KMS-11 (cell line): ENCODE results near the gene XCL2.

Source experiments
- H2AFZ ChIP-seq: fragments of 200-600 bp; sonication (generic); 2 replicates; pipeline ENCODE4 v1.6.1; 2016; ENCODE audit warnings: antibody characterized with exemption, mixed run types, low read depth
- H3K27ac ChIP-seq: fragments of 200-600 bp; sonication (generic); 2 replicates; pipeline ENCODE4 v1.6.1; 2016; ENCODE audit warnings: mild to moderate bottlenecking, mixed run types
- H3K27me3 ChIP-seq: fragments of 200-600 bp; sonication (generic); 2 replicates; pipeline ENCODE4 v1.6.1; 2017; ENCODE audit warnings: mild to moderate bottlenecking, low read depth, mixed run types, moderate library complexity; ENCODE audit not compliant: insufficient read depth
- H3K36me3 ChIP-seq: fragments of 200-600 bp; sonication (generic); 2 replicates; pipeline ENCODE4 v1.6.1; 2017; ENCODE audit warnings: mild to moderate bottlenecking, mixed run types; ENCODE audit not compliant: insufficient read depth
- H3K4me1 ChIP-seq: fragments of 200-600 bp; sonication (generic); 2 replicates; pipeline ENCODE4 v1.6.1; 2016; ENCODE audit warnings: mild to moderate bottlenecking, low read depth, mixed run types; ENCODE audit not compliant: poor library complexity, severe bottlenecking
- H3K4me2 ChIP-seq: fragments of 200-600 bp; sonication (generic); 2 replicates; pipeline ENCODE4 v1.7.0; 2016; ENCODE audit warnings: mild to moderate bottlenecking, mixed run types
- H3K4me3 ChIP-seq: fragments of 200-600 bp; sonication (generic); IDR thresholded peaks from 2 replicates; pipeline ENCODE4 v1.6.1; 2017; ENCODE audit warnings: low read depth, low read length, mixed read lengths; ENCODE audit not compliant: insufficient read depth
- H3K79me2 ChIP-seq: fragments of 200-600 bp; sonication (generic); 2 replicates; pipeline ENCODE4 v1.6.1; 2016; ENCODE audit warnings: low read depth, mixed run types; ENCODE audit not compliant: insufficient read depth
- H3K9ac ChIP-seq: fragments of 200-600 bp; sonication (generic); 2 replicates; pipeline ENCODE4 v1.6.1; 2016; ENCODE audit warnings: mild to moderate bottlenecking, mixed run types
- H4K20me1 ChIP-seq: fragments of 200-600 bp; sonication (generic); 2 replicates; pipeline ENCODE4 v1.6.1; 2016; ENCODE audit warnings: mild to moderate bottlenecking, mixed run types; ENCODE audit not compliant: insufficient read depth
- TF ChIP-seq, protein P1 (sequence below): fragments of 200-600 bp; sonication (generic); conservative IDR thresholded peaks from 2 replicates; pipeline ENCODE4 v1.6.1; 2017; ENCODE audit warnings: low read depth, mild to moderate bottlenecking, antibody characterized with exemption, low read length, moderate library complexity, mixed read lengths

XCL2 gene

DNA sequence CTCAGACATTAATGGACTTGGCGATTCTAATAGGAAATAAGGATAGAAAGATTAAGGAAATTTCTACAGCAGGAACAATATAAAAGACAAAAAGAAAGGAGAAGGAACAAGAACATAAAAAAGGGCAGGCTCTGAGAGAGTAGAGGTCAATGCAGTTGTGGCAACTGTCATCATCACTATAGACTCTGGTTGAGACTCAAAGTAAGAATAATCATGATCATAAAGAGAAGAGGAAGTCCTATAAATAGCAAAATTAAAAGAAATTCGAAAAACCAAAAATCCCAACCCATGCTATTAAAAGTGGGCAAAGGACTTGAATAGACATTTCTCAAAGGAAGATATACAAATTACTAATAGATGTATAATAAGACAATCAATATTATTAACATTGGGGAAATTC, 18.2 kb upstream of the XCL2 start:
- Histone ChIP-seq H3K79me2 (no peaks in the 10 kb centered on the region), H2AFZ (no peak overlapping the region), H4K20me1 (no peaks in the 10 kb centered on the region), H3K27ac (no peak overlapping the region), H3K36me3 (no peaks in the 10 kb centered on the region), H3K4me1 (no peaks in the 10 kb centered on the region), H3K4me2 (no peak overlapping the region), H3K27me3 (0 out of 2 replicates have a peak, but pooled peaks cover 2% of the 10 kb centered on the region), H3K9ac (no peak overlapping the region), H3K4me3 (no peak overlapping the region)
- TF ChIP-seq, protein P1, sequence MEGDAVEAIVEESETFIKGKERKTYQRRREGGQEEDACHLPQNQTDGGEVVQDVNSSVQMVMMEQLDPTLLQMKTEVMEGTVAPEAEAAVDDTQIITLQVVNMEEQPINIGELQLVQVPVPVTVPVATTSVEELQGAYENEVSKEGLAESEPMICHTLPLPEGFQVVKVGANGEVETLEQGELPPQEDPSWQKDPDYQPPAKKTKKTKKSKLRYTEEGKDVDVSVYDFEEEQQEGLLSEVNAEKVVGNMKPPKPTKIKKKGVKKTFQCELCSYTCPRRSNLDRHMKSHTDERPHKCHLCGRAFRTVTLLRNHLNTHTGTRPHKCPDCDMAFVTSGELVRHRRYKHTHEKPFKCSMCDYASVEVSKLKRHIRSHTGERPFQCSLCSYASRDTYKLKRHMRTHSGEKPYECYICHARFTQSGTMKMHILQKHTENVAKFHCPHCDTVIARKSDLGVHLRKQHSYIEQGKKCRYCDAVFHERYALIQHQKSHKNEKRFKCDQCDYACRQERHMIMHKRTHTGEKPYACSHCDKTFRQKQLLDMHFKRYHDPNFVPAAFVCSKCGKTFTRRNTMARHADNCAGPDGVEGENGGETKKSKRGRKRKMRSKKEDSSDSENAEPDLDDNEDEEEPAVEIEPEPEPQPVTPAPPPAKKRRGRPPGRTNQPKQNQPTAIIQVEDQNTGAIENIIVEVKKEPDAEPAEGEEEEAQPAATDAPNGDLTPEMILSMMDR: no peak

DNA sequence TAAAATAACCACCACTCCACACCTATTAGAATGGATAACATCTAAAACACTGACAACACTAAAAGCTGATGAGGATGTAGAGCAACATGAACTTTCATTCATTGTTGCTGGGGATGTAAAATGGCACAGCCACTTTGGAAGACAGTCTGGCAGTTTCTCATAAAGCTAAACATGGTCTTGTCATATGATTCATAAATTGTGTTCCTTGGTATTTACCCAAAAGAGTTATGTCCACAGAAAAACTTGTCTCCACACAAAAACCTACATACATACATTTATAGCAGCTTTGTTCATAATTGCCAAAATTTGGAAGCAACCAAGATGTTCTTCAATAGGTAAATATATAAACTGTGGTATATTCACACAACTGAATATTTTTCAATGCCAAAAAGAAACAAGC, 16.6 kb upstream of the XCL2 start:
- H3K79me2 ChIP-seq: no peaks in the 10 kb centered on the region
- no peaks in the 10 kb centered on the region for H4K20me1 ChIP-seq
- H3K27ac ChIP-seq: no peak overlapping the region
- TF ChIP-seq, protein P1: no peak
- H3K27me3 ChIP-seq: 0 out of 2 replicates have a peak, but pooled peaks cover 2% of the 10 kb centered on the region
- no peak overlapping the region for H3K9ac ChIP-seq
- no peak overlapping the region for H3K4me3 ChIP-seq
- H2AFZ ChIP-seq: no peak overlapping the region
- H3K36me3 ChIP-seq: no peaks in the 10 kb centered on the region
- no peaks in the 10 kb centered on the region for H3K4me1 ChIP-seq
- no peak overlapping the region for H3K4me2 ChIP-seq

DNA sequence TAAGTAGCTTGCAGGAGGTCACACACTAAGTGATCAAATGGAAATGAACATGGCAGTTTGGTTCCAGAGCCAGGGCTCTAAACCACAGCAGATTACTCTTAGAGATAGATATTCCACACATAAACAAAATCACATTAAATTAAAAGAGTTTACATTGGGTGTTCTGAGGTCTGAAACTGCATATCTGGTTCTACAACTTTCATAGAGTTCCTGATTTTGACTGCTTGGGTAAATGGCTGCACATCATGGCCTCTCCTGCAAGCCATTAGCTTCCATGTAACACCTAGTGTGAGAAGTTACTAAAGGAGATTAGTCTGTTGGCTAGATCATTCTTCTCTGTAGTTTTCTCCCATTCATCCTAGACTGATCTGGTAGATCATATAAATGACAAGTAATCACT, 12.8 kb upstream of the XCL2 start:
- Histone ChIP-seq H4K20me1 (no peaks in the 10 kb centered on the region), H3K9ac (no peak overlapping the region), H3K27me3 (0 out of 2 replicates have a peak, but pooled peaks cover 2% of the 10 kb centered on the region), H3K4me2 (no peak overlapping the region), H3K27ac (no peak overlapping the region), H3K4me3 (no peak overlapping the region), H3K36me3 (no peaks in the 10 kb centered on the region), H3K4me1 (no peaks in the 10 kb centered on the region), H3K79me2 (no peaks in the 10 kb centered on the region), H2AFZ (no peak overlapping the region)
- TF ChIP-seq, protein P1: no peak

DNA sequence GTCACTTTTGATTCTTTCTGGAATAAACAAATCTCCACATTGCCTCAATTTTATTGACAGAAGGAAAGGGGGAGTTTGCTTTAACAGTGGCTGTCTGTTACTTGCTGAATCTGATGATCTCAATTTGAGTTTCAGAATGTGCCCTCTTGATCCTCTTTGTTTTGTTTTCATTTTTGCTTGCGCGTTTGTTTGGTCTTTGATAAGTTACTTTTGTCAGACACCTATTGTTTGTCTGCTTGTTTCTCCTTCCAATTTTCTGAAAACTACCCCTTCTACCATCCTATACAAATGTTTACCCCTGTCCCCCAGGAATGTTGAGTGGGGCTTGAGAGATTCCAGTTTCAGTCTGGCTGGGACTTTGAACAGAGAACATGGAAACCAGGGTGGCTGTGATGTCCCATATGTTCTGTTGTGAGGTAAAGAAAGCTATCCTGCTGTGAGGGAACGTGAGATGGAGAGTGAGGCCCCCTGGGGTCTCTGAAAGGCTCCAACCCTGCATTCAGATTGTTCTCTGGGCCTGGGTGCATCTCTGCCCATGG, 11.8 kb upstream of the XCL2 start:
- H4K20me1 ChIP-seq: no peaks in the 10 kb centered on the region
- no peak overlapping the region for H3K4me3 ChIP-seq
- no peak overlapping the region for H3K4me2 ChIP-seq
- H3K36me3 ChIP-seq: no peaks in the 10 kb centered on the region
- no peak overlapping the region for H3K9ac ChIP-seq
- H3K4me1 ChIP-seq: no peaks in the 10 kb centered on the region
- H3K27ac ChIP-seq: no peak overlapping the region
- H2AFZ ChIP-seq: no peak overlapping the region
- 0 out of 2 replicates have a peak, but pooled peaks cover 2% of the 10 kb centered on the region for H3K27me3 ChIP-seq
- TF ChIP-seq, protein P1: no peak
- no peaks in the 10 kb centered on the region for H3K79me2 ChIP-seq
